ENCODE measurements around the gene RMRP.

GRCh38 chr9:35666045-35666444, 8.2 kb upstream of the RMRP start:
- TF ChIP-seq CTCF (conservative IDR thresholded peaks at IDR 0.05; ENCODE audit: low read depth, low read length), result no peak
- no peak for TF ChIP-seq MXI1 (IDR thresholded peaks at IDR 0.05; ENCODE audit: borderline replicate concordance, low read depth, low read length)
- no peak for TF ChIP-seq CEBPB (IDR thresholded peaks at IDR 0.05; ENCODE audit: low read depth, low read length)
- no peak for TF ChIP-seq MAZ (IDR thresholded peaks at IDR 0.05; ENCODE audit: borderline replicate concordance, low read depth, low read length)
- no peak for TF ChIP-seq POLR2A (IDR thresholded peaks at IDR 0.05; ENCODE audit: low read depth, low read length)
- no peak for TF ChIP-seq USF2 (IDR thresholded peaks at IDR 0.05; ENCODE audit: low read depth, low read length)
